GM18909 (cell line): ENCODE data around the gene FHL2.

Experiments
- ATAC-seq: cut with Tn5 transposase; IDR thresholded peaks from one replicate; pipeline ENCODE4 v1.9.1; 2021; ENCODE audit warnings: mild to moderate bottlenecking; ENCODE audit not compliant: unreplicated experiment, poor library complexity

Gene FHL2

DNA sequence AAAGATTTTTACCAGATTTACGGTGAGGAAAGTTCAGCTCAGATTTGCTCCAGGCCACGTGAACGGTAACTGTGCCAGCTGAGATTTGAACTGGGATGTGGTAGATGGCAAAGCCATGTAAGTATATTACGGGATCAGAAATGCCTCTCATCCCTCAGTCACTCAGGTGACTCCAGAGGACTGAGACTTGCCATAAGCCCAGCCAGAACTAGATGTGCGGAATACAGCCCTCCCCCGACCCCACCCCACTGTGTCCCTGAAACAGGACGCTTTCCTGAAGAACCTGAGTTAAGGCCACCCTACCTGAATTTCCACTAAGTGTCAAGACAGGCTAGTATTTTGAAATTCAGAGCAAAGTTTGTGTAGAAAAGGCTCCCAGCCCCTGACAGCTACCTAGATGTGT, 1.3 kb upstream of the FHL2 start:
- ATAC-seq, result no peak

DNA sequence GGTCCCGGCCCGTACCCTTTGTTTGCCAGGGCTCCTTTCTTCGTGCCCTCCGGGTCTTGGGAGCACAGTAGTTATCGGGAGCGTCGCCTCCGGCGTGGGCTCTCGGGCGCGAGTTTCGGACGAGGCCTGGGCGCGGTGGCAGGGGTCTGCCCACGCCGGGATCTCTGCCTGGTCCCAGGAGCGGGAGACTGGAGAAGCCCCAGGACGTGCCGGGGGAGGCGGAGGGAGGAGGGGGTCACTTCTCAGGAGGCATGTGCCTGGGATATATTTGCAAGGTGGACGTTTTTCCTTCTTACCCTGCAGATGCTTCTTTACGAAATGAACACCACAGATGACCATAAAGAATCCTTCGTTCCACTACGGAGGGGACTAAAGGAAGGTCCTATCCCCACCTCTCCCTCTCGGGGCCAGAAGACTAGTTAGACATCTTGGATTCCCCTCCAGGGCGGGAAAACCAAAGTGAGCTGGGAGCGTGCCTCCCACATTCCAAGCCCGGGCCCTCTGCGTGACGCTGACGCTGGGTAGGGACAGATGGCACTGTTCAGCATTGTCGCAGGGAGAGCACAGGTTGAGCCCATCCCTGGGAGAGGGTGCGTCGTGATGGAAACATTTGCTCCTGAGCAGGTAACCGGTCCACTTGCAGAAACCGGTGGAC, 483 bp upstream of the FHL2 start:
- no peak for ATAC-seq

GRCh38 chr2:105397953-105398335, 907 bp downstream of the FHL2 start:
- no peak for ATAC-seq

- ATAC-seq, result no peak
Observed at GRCh38 chr2:105397025-105397722, 1.7 kb downstream of the FHL2 start.

- no peak for ATAC-seq
Observed at GRCh38 chr2:105396254-105397024, 2.4 kb downstream of the FHL2 start.

DNA sequence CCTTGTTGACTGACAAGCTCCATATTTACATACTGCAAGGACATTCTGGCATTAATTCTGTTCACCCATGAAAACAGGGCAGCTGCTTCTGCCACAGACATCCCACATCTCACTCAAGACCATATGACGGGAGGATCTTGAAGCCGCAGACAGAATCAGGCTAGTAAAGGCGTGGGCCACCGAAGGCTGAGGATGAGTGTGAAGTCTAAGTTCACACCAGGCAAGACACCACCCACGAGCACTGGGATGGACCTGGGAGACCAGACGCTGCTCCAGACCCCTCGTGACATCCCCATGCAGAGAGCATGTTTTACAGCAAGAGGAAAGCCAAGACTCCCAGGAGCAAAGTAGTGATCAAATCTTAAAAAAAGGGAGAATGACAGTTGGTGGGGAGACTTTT, 3.2 kb downstream of the FHL2 start:
- no peak for ATAC-seq

- ATAC-seq, result no peak
Observed at GRCh38 chr2:105394951-105395611, 3.8 kb downstream of the FHL2 start.

GRCh38 chr2:105393373-105394055, 5.3 kb downstream of the FHL2 start:
- ATAC-seq, result no peak

GRCh38 chr2:105391763-105392662, 6.8 kb downstream of the FHL2 start:
- no peak for ATAC-seq

DNA sequence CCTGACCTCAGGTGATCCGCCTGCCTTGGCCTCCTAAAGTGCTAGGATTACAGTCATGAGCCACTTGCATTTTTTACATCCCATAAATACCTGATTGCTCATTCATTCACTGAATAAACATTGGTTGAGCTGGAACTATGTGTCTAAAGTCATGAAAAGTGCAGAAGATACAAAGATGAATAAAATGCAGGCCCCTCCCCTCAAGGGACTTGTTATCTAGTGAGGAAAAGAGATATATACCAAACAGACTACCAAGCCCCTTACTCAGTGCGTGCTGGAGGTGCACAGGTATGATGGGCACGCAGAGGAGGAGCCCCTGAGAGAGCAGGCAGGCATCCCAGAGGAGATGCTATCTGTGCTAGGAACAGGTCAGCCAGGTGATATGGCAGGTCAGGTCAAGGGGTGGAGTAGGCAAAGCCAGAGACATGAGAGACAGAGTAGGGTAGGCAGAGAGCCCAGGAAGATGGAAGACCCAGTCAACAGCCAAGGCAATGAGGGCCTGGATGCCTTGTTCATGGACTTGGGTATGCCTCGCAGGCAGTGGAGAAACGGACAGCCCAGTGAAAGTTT, 7.7 kb downstream of the FHL2 start:
- ATAC-seq, result no peak

DNA sequence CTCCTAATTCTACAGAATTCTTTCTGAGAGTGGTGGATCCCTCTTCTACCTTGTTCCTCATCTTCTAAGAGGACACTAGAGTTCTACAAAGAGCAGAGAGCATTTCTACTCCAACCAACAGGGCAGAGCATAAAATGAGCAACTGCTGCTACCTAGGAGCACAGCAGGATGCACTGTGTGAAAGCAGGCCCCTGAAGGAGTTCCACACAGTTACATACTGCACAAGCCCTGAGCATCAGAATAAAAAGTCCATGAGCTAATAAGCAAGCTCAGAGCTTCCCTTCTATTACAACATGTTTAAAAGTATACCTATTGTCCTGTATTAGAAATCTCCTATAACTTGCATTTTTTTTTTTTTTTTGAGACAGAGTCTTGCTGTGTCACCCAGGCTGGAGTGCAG, 8.4 kb downstream of the FHL2 start:
- ATAC-seq, result no peak

DNA sequence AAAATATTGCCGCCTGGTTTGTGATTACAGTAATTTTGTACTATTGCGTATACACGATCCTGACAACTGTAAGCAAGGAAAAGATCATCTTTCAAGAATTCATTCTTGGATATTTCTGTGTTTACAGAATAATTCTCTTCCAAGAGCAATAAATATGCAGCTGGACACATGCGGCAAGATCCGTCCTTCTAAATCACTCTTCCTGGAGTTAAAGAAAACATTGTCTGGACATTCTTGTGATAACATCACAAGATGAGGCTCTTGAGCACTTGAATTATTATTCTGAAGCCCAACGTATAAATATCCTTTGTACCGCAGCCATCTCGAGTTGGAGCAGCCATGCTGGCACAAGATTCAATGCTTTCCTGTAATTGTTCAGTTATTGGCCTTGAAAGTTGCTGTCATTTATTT, 9.9 kb downstream of the FHL2 start:
- ATAC-seq, result no peak

DNA sequence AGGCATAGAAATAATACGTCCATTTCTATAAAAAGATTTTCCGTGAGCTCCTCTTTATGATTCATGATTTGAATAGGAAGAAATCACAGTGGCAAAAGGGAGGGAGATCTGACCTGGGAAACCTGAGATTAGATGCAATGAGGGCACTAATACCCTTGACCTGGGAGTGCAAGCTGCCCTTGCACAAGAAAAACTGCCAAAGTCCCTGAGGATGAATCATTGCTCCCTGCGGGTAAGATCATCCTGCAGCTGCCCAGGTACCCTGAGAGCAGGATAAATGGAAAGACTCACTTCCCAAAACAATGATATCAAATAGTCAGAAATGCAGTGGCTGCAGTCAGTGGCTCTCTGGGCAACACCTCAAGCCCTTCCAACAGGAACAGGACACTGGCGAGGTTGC, 11.6 kb downstream of the FHL2 start:
- ATAC-seq, result no peak

- ATAC-seq, result no peak
Observed at GRCh38 chr2:105385731-105386540, 12.9 kb downstream of the FHL2 start.

DNA sequence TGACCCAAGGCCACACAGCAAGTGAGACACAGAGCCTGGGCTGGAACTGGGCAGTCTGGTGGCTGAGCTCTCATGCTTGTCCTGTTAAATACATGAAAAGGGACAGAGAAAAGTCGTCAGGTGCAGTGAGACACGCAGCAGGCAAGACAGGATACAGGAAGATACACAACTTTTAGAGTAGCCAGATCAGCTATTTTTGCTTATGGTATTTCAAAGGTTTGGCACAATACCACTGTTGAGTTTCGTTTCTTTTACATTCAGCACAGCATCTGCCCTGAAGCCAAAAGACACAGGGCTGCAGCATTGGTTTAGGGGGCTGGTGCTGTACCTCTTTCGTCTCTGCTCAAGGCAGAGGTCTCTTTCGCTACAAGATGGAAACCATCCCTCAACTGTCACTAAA, 14.0 kb downstream of the FHL2 start:
- no peak for ATAC-seq

DNA sequence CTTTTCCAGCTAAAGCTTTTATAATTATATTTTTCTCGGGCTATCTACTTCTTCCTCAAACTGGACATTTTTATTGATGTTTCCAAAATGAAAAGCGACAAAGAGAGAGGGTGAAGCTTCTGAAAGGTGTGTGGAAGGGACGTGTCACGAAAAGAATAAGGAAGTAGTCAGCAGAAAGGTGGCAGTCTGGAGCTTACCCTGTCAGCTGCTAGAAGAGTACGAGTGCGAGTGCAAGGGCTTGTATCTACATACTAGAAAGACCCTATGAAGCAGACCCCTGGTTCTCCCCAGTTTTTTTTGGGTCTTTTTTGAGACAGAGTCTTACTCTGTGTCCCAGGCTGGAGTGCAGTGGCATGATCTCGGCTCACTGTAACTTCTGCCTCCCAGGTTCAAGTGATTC, 14.6 kb downstream of the FHL2 start:
- no peak for ATAC-seq

DNA sequence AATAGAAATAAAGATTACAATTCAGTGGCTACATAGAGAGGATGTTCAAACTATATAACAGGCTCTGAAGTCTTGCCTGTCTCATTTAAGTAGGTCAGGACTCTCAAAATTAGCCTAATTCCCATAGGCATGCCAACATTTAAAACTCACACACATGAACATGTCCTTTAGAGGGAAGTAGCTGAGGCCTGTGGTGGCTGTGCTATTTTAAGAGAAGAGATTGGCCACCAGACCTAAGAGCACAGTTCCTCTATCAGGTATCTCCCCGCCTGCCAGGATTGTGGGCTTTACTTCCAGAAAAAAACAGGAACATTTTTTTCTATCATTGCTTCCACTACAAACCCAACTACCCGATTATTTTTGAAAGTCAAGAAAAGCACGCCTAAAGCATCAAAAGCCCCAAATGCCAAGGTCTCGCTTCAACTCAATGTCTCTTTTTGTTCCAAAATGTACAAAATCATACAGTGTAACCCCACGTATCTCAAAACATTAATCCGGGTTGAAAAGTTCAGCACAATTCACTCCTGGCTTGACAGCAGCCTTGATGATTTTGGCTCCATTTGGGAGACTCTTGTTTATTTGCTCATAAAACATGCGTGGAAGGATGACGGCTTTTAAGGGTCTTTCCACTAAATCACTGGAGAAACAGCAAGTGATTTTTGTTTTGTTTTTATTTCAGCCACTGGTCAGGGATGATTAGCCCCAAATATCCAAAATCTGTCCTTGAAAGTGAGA, 15.3 kb downstream of the FHL2 start:
- ATAC-seq, result no peak

- no peak for ATAC-seq
Observed at GRCh38 chr2:105382177-105382576, 16.7 kb downstream of the FHL2 start.
